NCI-H1417 (cell line): ENCODE results near the gene RALY.
A peak's percentile ranks its signal among the peaks of the same experiment; 100 is the strongest.

Source experiments
- DNase-seq, 3 experiments: peaks; one replicate each; lab custom pipeline; 2025; lab: John Stamatoyannopoulos, UW

The RALY gene

DNA sequence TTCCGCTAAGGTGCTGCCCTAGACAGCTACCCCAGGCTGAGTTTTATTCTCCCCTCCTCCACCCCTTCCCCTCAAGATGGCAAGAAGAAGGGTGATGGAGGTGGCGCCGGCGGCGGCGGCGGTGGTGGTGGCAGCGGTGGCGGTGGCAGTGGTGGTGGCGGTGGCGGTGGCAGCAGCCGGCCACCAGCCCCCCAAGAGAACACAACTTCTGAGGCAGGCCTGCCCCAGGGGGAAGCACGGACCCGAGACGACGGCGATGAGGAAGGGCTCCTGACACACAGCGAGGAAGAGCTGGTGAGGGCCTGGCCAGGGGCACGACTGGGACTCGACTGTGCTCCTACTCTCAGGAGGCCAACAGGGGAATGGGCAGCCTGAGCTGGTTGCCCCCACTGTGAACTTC is 83.2 kb downstream of the RALY start:
- no peak for DNase-seq

GRCh38 chr20:34078540-34078939 is 84.8 kb downstream of the RALY start:
- DNase-seq = no peak

DNA sequence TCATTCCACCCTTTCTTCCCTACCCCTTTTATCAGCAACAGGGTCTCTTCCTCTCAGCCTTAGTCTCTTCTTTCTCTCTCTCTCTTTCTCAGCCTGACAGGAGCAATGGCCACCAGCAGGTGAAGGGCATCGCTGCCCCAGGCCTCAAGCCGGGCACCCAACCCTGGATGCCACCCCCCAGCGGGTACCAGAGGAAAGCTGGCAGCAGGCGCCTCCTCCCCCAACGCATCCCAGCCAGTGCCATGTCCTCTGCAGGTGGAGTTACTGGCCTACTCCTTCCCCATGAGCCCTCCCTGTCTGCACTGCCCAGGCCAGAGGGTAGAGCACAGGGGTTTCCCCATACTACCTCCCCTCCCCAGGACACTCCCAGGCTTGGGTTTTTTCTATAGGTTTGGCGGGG is 86.1 kb downstream of the RALY start:
- no peak for DNase-seq

GRCh38 chr20:34082232-34082887 is 88.6 kb downstream of the RALY start:
- no peak for DNase-seq

GRCh38 chr20:34083137-34083536 is 89.4 kb downstream of the RALY start:
- DNase-seq = peak in 1 of 3 experiments; percentile 82

DNA sequence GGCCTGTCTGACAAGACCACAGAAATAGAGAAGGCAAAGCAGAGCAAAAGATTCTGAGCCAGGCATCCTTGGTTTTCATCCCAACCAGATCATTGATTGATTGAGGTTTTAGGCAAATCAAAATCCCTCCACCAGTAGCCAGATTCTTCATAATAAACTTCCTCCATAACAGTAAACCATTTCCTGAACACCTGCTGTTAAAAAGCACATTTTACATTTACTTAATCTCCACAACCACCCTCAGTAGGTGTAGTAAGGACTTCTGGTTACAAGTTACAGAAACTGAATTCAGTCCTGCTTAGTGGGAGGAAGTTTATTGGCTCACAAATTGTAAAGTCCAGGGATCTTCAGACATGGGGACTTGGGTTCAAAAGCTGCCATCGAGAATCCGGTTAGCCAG is 90.1 kb downstream of the RALY start:
- no peak for DNase-seq

- peak in 1 of 3 experiments; percentile 28 for DNase-seq
Measured at GRCh38 chr20:34084227-34084923, 90.7 kb downstream of the RALY start.

- DNase-seq = no peak
Measured at GRCh38 chr20:34085544-34086040, 91.9 kb downstream of the RALY start.

- DNase-seq = no peak
Measured at GRCh38 chr20:34088305-34089174, 94.8 kb downstream of the RALY start.

DNA sequence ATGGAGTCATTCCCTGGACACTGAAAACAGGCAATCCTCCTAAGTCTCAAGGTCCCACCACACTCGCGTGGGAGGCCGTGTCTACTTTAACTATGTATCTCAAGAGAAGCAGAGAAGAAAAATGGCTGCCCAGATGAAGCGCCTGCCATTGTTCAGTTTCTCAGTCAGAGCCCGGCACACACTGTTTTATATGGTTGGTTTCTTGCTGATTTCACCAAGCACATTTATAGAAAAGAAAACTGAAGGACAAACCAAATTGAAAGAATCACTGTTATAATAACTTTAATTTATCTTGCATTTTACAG is 95.4 kb downstream of the RALY start:
- no peak for DNase-seq

GRCh38 chr20:34089655-34090345 is 96.1 kb downstream of the RALY start:
- DNase-seq = no peak

GRCh38 chr20:34090645-34091044 is 96.9 kb downstream of the RALY start:
- DNase-seq = no peak

GRCh38 chr20:34091637-34092200 is 98.0 kb downstream of the RALY start:
- DNase-seq = no peak

DNA sequence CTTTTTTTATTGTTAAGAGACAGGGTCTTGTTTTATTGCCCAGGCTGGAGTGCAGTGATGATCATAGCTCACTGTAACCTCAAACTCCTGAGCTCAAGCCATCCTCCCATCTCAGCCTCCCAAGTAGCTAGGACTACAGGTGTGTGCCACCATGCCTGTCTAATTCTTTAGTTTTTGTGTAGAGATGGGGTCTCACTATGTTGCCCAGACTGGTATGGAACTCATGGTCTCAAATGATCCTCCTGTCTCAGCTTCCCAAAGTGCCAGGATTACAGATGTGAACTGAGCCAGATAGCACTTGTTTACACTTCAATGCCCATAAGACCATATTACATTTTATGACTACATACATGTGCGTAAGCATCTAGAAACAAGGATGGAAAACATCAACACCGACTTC is 100.2 kb downstream of the RALY start:
- no peak for DNase-seq

- DNase-seq = no peak
Measured at GRCh38 chr20:34095825-34096224, 102.1 kb downstream of the RALY start.

DNA sequence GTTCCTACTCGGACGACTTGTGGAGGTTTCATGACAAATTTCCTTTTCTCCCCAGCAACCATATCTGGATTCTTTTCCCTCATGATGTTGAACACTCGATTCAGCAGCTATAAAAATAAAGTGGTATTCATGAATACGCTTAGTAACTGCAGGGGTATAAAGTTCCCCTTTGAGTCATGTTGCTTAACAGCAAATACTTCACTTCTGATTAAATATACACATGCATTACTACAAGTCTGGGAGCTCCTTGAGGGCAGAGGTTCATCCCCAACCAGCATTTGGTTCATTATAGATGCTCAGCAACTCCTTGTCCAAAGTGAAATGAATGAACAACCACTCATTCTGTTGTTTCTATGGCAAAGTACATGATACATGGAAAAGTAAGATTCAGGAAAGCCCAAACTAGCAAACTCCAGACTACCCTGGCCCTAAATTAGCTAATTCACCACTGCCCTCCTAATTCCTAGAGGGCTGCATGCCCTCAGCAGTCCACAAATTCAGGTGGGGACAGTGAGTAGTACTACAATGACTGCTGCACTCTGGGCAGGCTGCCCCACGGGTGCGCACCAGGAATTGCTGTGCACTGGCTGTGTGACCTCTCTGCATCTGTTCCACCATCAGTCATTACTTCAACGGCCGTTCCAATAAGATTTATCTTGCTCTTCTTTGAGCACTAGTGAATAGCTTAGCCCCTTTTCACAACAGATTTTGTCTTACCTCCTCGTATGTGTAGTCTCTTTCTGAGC is 103.2 kb downstream of the RALY start:
- no peak for DNase-seq

GRCh38 chr20:34098570-34098969 is 104.9 kb downstream of the RALY start:
- DNase-seq = no peak

DNA sequence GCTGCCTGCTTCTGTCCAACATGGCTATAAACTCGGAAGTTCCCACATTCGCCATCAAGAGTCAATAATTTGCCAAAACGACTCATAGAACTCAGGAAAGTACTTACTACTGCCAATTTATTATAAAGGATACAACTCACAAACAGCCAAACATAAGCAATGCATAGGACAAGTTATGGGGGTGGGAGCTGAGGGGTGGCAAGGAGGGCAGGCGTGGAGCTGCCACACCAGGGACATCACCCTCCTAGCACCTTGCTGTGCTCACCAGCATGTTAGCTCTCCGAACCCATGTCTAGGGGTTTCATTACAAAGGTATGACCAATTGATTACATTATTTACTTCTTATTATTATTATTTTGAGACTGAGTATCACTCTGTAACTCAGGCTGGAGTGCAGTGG is 106.0 kb downstream of the RALY start:
- no peak for DNase-seq

DNA sequence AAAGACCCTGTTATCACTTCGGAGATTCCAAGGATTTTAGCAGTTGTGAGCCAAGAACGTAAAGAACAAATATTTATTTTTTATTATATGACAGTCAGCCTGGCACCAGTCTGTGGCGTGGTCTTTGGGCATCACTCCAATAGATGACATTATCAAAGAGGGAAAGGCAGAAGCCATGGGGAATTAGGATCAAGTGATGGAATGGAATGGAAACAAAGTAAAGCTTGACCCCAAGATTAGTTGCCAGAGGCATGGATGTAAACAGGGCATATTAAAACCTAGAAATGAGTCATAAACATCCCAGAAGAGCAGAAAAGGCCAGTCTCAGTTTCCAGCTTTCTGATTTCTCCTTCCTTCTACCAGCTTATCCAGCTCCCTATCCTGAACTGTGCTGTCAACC is 106.9 kb downstream of the RALY start:
- DNase-seq = no peak

- DNase-seq = no peak
Measured at GRCh38 chr20:34102342-34102741, 108.6 kb downstream of the RALY start.

GRCh38 chr20:34104059-34104458 is 110.3 kb downstream of the RALY start:
- no peak for DNase-seq
